ENCODE data around the gene RTKN. TPM values are rescaled to one million over a fixed set of nuclear protein-coding genes. Genes with fewer than 3 reads are reported as not detected.
A peak's percentile ranks its signal among the peaks of the same experiment; 100 is the strongest.

Gene RTKN
- total and polyA plus RNA-seq, 2 of the 13 experiments (the other 11 are each of a cell fraction or from before 2014, with no cell fraction given) = 159 to 166 TPM

DNA sequence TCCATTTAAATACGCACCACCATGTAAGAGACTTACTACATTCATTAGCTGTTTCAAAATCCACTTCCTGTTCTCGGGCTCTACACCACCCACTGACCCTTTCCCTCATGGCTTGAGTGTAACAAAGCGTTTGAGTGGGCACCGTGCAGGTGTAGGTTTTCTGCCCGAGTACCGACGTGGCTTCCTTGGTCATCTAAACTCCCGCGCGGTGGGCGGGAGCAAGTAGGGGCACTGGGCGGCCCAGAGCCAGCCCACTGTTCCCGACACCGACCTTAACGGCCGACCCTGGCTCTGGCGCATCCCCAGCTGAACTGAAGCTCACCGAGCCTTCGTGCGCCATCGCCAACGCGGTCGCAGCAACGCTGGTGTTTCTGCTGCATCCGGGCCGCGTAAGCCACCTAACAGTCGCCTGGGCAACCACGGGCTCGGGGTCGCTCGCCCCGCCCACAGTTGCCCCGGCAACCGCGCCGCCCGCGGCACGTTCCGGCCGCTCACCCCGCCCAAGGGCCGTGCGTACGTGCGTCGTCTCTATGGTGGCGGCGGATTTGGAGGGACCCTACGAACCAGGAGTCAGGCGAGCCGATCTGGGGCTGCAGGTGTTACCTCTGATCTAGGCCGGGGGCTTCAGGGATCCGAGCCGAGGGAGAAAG is 20.4 kb downstream of the RTKN start, which contains the start of the genes C2orf81 and WDR54 (continued):
- TF ChIP-seq GABPA (IDR thresholded peaks at IDR 0.05; ENCODE audit: low read depth, low read length) = no peak
- TF ChIP-seq GABPA (CRISPR knock-in tag; IDR thresholded peaks at IDR 0.05; ENCODE audit: low read depth) = peak; percentile 40; the same call in 1 of the 2 replicates
- TF ChIP-seq ZNF850 (CRISPR knock-in tag; conservative IDR thresholded peaks at IDR 0.05) = no peak
- TF ChIP-seq FOXO1 (CRISPR knock-in tag; IDR thresholded peaks at IDR 0.05) = peak; percentile 31; the same call in 1 of the 2 replicates
- peak; percentile 98 for TF ChIP-seq RFX3 (CRISPR knock-in tag; IDR thresholded peaks at IDR 0.05)
- peak; percentile 31; the same call in 1 of the 2 replicates for TF ChIP-seq FOSL2 (CRISPR knock-in tag; IDR thresholded peaks at IDR 0.05)
- TF ChIP-seq ZBTB7B (CRISPR knock-in tag; IDR thresholded peaks at IDR 0.05) = 0 out of 2 replicates have a peak, but pooled peaks have one; percentile 57
- TF ChIP-seq ZKSCAN5 (CRISPR knock-in tag; IDR thresholded peaks at IDR 0.05) = no peak
- TF ChIP-seq, protein P1, sequence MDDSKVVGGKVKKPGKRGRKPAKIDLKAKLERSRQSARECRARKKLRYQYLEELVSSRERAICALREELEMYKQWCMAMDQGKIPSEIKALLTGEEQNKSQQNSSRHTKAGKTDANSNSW (CRISPR knock-in tag; IDR thresholded peaks at IDR 0.05; ENCODE audit: borderline replicate concordance) = peak; percentile 61; the same call in 1 of the 2 replicates
- no peak for TF ChIP-seq KDM3A (CRISPR knock-in tag; IDR thresholded peaks at IDR 0.05; ENCODE audit: low read depth)
- TF ChIP-seq ZNF333 (CRISPR knock-in tag; IDR thresholded peaks at IDR 0.05; ENCODE audit: borderline replicate concordance) = peak; percentile 82
- TF ChIP-seq, protein P2, sequence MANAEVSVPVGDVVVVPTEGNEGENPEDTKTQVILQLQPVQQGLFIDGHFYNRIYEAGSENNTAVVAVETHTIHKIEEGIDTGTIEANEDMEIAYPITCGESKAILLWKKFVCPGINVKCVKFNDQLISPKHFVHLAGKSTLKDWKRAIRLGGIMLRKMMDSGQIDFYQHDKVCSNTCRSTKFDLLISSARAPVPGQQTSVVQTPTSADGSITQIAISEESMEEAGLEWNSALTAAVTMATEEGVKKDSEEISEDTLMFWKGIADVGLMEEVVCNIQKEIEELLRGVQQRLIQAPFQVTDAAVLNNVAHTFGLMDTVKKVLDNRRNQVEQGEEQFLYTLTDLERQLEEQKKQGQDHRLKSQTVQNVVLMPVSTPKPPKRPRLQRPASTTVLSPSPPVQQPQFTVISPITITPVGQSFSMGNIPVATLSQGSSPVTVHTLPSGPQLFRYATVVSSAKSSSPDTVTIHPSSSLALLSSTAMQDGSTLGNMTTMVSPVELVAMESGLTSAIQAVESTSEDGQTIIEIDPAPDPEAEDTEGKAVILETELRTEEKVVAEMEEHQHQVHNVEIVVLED (CRISPR knock-in tag; IDR thresholded peaks at IDR 0.05; ENCODE audit: borderline replicate concordance) = peak; percentile 98
- no peak for TF ChIP-seq BRCA1 (CRISPR knock-in tag; IDR thresholded peaks at IDR 0.05)
- TF ChIP-seq, protein P3, sequence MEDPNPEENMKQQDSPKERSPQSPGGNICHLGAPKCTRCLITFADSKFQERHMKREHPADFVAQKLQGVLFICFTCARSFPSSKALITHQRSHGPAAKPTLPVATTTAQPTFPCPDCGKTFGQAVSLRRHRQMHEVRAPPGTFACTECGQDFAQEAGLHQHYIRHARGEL (CRISPR knock-in tag; IDR thresholded peaks at IDR 0.05) = no peak; the same call in 1 of the 2 replicates
- TF ChIP-seq, protein P4, sequence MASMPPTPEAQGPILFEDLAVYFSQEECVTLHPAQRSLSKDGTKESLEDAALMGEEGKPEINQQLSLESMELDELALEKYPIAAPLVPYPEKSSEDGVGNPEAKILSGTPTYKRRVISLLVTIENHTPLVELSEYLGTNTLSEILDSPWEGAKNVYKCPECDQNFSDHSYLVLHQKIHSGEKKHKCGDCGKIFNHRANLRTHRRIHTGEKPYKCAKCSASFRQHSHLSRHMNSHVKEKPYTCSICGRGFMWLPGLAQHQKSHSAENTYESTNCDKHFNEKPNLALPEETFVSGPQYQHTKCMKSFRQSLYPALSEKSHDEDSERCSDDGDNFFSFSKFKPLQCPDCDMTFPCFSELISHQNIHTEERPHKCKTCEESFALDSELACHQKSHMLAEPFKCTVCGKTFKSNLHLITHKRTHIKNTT (CRISPR knock-in tag; IDR thresholded peaks at IDR 0.05) = no peak
- TF ChIP-seq, protein P5, sequence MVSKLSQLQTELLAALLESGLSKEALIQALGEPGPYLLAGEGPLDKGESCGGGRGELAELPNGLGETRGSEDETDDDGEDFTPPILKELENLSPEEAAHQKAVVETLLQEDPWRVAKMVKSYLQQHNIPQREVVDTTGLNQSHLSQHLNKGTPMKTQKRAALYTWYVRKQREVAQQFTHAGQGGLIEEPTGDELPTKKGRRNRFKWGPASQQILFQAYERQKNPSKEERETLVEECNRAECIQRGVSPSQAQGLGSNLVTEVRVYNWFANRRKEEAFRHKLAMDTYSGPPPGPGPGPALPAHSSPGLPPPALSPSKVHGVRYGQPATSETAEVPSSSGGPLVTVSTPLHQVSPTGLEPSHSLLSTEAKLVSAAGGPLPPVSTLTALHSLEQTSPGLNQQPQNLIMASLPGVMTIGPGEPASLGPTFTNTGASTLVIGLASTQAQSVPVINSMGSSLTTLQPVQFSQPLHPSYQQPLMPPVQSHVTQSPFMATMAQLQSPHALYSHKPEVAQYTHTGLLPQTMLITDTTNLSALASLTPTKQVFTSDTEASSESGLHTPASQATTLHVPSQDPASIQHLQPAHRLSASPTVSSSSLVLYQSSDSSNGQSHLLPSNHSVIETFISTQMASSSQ (IDR thresholded peaks at IDR 0.05; ENCODE audit: low read depth) = no peak
- TF ChIP-seq, protein P5 (CRISPR knock-in tag; IDR thresholded peaks at IDR 0.05; ENCODE audit: borderline replicate concordance) = peak; percentile 32; the same call in 1 of the 2 replicates
- TF ChIP-seq SRSF9 (IDR thresholded peaks at IDR 0.05; ENCODE audit: borderline replicate concordance, insufficient read depth, low read depth, low read length, poor library complexity, severe bottlenecking) = no peak
- peak; percentile 66 for TF ChIP-seq ZFX (CRISPR knock-in tag; IDR thresholded peaks at IDR 0.05; ENCODE audit: low read depth)
- peak; percentile 55 for TF ChIP-seq DR1 (CRISPR knock-in tag; IDR thresholded peaks at IDR 0.05)
- TF ChIP-seq, protein P6, sequence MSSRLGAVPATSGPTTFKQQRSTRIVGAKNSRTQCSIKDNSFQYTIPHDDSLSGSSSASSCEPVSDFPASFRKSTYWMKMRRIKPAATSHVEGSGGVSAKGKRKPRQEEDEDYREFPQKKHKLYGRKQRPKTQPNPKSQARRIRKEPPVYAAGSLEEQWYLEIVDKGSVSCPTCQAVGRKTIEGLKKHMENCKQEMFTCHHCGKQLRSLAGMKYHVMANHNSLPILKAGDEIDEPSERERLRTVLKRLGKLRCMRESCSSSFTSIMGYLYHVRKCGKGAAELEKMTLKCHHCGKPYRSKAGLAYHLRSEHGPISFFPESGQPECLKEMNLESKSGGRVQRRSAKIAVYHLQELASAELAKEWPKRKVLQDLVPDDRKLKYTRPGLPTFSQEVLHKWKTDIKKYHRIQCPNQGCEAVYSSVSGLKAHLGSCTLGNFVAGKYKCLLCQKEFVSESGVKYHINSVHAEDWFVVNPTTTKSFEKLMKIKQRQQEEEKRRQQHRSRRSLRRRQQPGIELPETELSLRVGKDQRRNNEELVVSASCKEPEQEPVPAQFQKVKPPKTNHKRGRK (CRISPR knock-in tag; IDR thresholded peaks at IDR 0.05) = 0 out of 2 replicates have a peak, but pooled peaks have one; percentile 48
